ENCODE measurements around the gene FRYL.

GRCh38 chr4:48634688-48635308 is 145.3 kb downstream of the FRYL start:
- no peak for TF ChIP-seq CTCF (IDR thresholded peaks at IDR 0.05)
- no peak for TF ChIP-seq POLR2AphosphoS5 (IDR thresholded peaks at IDR 0.05)
